Brain microvascular endothelial cell (primary cell): Measurements from ENCODE around the gene S100A4.

Source experiments
- DNase-seq: peaks from one replicate; pipeline ENCODE4 v3.0.0-alpha.2; 2020
- H3K27ac ChIP-seq: fragments of 250-450 bp; sonication (Bioruptor Pico); 2 replicates; pipeline ENCODE4 v1.5.1; 2020; ENCODE audit warnings: mild to moderate bottlenecking, moderate library complexity
- H3K27me3 ChIP-seq: fragments of 250-450 bp; sonication (Bioruptor Pico); replicated peaks from 2 replicates; pipeline ENCODE4 v1.5.1; 2020; ENCODE audit warnings: mild to moderate bottlenecking
- H3K36me3 ChIP-seq: fragments of 250-450 bp; sonication (Bioruptor Pico); replicated peaks from 2 replicates; pipeline ENCODE4 v1.5.1; 2020; ENCODE audit warnings: mild to moderate bottlenecking
- H3K4me3 ChIP-seq: 2 replicates; pipeline ENCODE4 v1.5.1; 2011; ENCODE audit warnings: low read depth, mild to moderate bottlenecking, control low read depth, low read length, moderate library complexity
- in situ Hi-C: cut with HindIII; loops from 2 replicates; pipeline ENCODE4 v1.10.0; 2017; ENCODE audit warnings: low sequenced_read_pairs, low pct_ligation_motif_present
- TF ChIP-seq, protein P1 (sequence below): IDR thresholded peaks from 2 replicates; pipeline ENCODE4 v1.5.1; 2011; ENCODE audit warnings: low read depth, mild to moderate bottlenecking, moderate library complexity, low read length, control low read depth, inconsistent platforms; ENCODE audit errors: missing control alignments

Gene S100A4

DNA sequence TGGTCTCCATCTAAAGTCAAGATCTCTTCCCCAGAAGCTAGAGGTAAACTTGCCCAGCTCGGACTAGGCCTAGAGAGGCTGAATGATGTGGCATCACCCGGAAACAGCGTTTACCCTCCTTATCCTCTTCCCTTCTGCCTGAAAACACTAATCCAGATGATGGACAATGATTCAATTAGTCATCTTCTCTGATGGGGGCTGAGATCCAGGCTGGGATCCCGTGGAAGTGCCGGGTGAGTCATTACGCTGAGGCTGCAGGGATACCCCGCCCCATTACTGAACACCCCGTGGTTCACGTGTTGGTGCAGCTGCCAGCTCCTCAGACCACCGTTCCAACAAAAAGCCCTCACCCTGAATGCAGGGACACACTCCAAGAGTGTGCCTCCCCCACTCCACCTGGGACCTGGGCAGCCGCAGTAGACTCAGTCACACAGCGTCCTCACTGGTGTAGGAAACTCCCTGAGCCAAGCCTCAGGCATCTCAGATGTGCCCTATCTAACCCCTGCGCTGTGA lies 11.9 kb downstream of the S100A4 start:
- Histone ChIP-seq H3K27me3 (no peaks in the 10 kb centered on the region), H3K4me3 (peak overlapping the region; percentile 74), H3K36me3 (no peaks in the 10 kb centered on the region), H3K27ac (peak overlapping the region; percentile 88)
- in situ Hi-C loops, result no loop called here
- peak; percentile 89 for DNase-seq
- TF ChIP-seq, protein P1, sequence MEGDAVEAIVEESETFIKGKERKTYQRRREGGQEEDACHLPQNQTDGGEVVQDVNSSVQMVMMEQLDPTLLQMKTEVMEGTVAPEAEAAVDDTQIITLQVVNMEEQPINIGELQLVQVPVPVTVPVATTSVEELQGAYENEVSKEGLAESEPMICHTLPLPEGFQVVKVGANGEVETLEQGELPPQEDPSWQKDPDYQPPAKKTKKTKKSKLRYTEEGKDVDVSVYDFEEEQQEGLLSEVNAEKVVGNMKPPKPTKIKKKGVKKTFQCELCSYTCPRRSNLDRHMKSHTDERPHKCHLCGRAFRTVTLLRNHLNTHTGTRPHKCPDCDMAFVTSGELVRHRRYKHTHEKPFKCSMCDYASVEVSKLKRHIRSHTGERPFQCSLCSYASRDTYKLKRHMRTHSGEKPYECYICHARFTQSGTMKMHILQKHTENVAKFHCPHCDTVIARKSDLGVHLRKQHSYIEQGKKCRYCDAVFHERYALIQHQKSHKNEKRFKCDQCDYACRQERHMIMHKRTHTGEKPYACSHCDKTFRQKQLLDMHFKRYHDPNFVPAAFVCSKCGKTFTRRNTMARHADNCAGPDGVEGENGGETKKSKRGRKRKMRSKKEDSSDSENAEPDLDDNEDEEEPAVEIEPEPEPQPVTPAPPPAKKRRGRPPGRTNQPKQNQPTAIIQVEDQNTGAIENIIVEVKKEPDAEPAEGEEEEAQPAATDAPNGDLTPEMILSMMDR, result no peak

DNA sequence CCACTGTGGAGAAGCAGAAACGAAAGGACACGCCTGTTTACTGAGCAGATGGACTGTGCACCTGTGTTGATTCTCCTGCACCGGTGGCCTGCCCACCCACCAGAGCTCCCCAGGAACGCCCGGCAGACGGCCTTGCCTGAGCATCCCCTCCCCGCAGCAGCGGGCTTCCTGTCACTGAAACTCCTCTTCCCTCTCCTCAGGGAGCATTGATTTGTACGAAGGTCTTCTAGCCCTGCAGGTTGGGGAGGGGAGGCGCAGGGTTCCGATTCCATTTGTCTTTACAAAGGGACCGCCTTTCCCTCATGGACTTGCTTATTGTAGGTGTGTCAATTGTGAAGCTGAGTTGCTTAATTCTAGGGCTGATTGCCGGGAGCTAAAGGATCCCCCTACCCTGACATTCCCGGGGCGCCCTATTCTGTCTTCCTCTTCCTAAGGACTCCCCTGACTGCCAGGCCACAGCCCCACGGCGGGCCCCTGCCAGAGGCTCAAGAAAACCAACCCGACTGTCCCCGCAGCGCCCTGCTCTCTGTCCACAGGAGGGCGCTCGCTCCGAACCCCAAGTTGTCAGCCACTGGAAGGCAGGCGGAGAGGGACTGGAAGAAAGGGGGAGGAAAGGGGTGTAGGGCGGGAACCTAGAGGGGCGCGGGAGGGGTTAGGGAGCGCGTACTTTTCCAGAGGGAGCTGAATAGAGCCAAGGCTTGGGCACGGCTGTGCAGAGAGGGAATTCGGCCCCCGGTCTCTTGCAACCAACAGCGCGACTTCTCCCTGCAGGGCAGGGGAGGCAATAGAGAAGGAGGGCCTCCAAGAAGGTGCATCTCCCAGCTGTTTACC lies 12.6 kb downstream of the S100A4 start:
- peak; percentile 71 for DNase-seq
- Histone ChIP-seq H3K27ac (peak overlapping the region; percentile 88), H3K36me3 (no peaks in the 10 kb centered on the region), H3K4me3 (peak overlapping the region; percentile 37), H3K27me3 (no peaks in the 10 kb centered on the region)
- TF ChIP-seq, protein P1, result peak; percentile 93
- in situ Hi-C loops, result no loop called here

DNA sequence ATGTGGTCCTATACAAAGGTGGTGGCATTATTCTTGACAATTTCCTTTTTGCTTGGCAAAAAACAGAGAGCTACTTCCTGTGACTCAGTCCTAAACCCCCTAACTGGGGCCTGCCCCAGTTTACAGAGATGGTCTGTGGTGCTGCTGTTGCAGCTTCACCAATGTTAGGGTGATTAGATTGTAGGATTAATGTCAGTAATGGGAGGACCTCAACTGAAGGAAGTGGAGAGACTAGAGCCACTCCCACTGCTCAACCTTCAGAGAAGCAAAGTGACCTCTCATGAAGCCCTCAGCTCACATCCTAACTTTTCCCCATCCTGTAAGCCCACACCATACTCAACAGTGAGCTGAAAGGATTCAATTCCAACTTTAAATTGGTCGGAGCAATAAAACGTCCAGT lies 13.4 kb downstream of the S100A4 start:
- H3K4me3 ChIP-seq, result no peak overlapping the region
- no peak for DNase-seq
- no peaks in the 10 kb centered on the region for H3K36me3 ChIP-seq
- H3K27ac ChIP-seq, result no peak overlapping the region
- TF ChIP-seq, protein P1, result no peak
- H3K27me3 ChIP-seq, result no peaks in the 10 kb centered on the region
- in situ Hi-C loops, result no loop called here

DNA sequence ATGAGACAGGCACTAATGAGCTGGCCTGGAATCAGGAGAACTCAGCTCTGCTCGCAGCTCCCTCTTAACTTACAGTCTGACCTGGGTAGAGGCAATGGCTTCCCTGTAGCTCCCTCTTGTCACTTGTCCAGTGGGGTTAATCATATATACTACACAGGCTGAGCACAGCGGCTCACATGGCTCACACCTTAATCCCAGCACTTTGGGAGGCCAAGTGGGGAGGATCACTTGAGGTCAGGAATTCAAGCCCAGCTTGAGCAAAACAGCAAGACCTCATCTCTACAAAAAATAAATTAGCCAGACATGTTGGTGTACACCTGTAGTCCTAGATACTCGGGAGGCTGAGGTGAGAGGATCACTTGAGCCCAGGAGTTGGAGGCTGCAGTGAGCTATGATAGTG lies 14.0 kb downstream of the S100A4 start:
- Histone ChIP-seq H3K36me3 (no peaks in the 10 kb centered on the region), H3K4me3 (no peak overlapping the region), H3K27ac (no peak overlapping the region), H3K27me3 (no peaks in the 10 kb centered on the region)
- TF ChIP-seq, protein P1, result no peak
- in situ Hi-C loops, result no loop called here
- no peak for DNase-seq

DNA sequence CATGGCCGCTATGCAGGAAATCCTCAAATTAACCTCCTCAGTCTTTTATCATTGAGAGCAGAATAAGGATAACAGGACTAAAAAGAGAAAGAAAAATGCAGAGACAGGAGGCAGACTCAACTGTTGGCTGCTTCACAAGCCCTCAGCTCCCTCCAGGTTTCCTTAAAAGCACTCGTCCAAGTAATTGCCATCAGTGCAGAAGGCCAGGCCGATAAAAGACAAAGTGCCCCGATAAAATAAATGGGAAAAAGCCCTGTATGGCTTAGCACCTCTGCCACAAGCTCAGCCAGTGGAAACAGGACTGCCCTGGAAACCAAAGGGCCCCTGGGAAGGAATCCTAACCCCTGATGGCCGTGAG lies 17.9 kb downstream of the S100A4 start:
- in situ Hi-C loops, result no loop called here
- no peak for DNase-seq
- TF ChIP-seq, protein P1, result no peak
- H3K27ac ChIP-seq, result no peak overlapping the region
- H3K4me3 ChIP-seq, result no peak overlapping the region
- H3K36me3 ChIP-seq, result no peaks in the 10 kb centered on the region
- H3K27me3 ChIP-seq, result no peaks in the 10 kb centered on the region
